Ascending aorta (tissue), 2 donors: ENCODE measurements around the gene SWAP70. TPM values are rescaled to one million over a fixed set of nuclear protein-coding genes. Genes with fewer than 3 reads are reported as not detected.

Experiments used
- DNase-seq, 2 donors: peaks; one replicate each; pipeline ENCODE4 v3.0.0-alpha.2; 2019; ENCODE audit warnings: low spot score in 2 of 2
- H3K27ac ChIP-seq, 2 donors: fragments of 200-600 bp; sonication (generic); one replicate each; pipeline ENCODE4 v1.5.1; 2016 to 2017; ENCODE audit warnings: mild to moderate bottlenecking in 1 of 2
- H3K27me3 ChIP-seq: fragments of 200-600 bp; sonication (generic); one replicate; pipeline ENCODE4 v1.5.1; 2017
- H3K36me3 ChIP-seq, 2 donors: fragments of 200-600 bp; sonication (generic); one replicate each; pipeline ENCODE4 v1.5.1; 2016
- H3K4me1 ChIP-seq, 2 donors: fragments of 200-600 bp; sonication (generic); one replicate each; pipeline ENCODE4 v1.5.1; 2016 to 2017; ENCODE audit warnings: mild to moderate bottlenecking in 1 of 2
- H3K4me3 ChIP-seq, 2 donors: fragments of 200-600 bp; sonication (generic); one replicate each; pipeline ENCODE4 v1.5.1; 2016 to 2017; ENCODE audit warnings: mild to moderate bottlenecking in 1 of 2
- H3K9me3 ChIP-seq, 2 donors: fragments of 200-600 bp; sonication (generic); one replicate each; pipeline ENCODE4 v1.5.1; 2016
- intact Hi-C: fragments of 100-400 bp; cut with DNase I; formaldehyde crosslinking; loops from one replicate; pipeline ENCODE4 v1.15.1; 2023
- total RNA-seq: library from RNA; depleted of rRNA; stranded (reverse); fragments of >200 nt; gene quantifications from one replicate; pipeline ENCODE4 v1.1.0, GENCODE V29; 2016
- TF ChIP-seq, protein P1 (sequence below), 3 experiments: fragments of 200-600 bp in 2 of 3; fragments of 450-650 bp in 1 of 3; sonication (generic) in 2 of 3; IDR thresholded peaks; one replicate each; pipeline ENCODE4 v1.5.1; 2016 to 2019; ENCODE audit warnings: antibody characterized with exemption in 3 of 3, mild to moderate bottlenecking in 1 of 3, moderate library complexity in 1 of 3

The SWAP70 gene
- total RNA-seq, 1 donor from 2014 or later, result 40.1 TPM

DNA sequence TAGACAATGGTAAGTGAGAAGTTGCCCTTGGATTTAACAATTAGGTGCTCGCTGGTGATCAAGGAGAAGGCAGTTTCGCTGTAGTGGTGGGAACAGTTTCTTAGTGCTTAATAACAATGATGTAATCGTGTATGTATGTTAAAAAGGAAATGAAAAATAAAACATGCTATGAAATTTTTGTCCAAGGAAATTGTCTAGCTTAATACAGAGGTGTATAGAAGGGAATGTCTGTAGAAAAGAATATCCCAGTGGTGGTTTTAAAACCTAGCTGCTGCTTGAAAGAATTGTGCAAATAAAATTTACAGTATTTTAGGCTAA, 53.1 kb downstream of the SWAP70 start:
- Histone ChIP-seq H3K4me3 (peak overlapping the region in 1 of 2 donors; percentile 26), H3K9me3 (no peaks in the 10 kb centered on the region), H3K4me1 (peaks cover 3 to 57% of the 10 kb centered on the region in 2 donors), H3K27me3 (no peaks in the 10 kb centered on the region), H3K27ac (peak overlapping the region; percentile 56 to 76), H3K36me3 (peaks cover 0 to 10% of the 10 kb centered on the region in 2 donors)
- DNase-seq, result no peak
- TF ChIP-seq, protein P1, sequence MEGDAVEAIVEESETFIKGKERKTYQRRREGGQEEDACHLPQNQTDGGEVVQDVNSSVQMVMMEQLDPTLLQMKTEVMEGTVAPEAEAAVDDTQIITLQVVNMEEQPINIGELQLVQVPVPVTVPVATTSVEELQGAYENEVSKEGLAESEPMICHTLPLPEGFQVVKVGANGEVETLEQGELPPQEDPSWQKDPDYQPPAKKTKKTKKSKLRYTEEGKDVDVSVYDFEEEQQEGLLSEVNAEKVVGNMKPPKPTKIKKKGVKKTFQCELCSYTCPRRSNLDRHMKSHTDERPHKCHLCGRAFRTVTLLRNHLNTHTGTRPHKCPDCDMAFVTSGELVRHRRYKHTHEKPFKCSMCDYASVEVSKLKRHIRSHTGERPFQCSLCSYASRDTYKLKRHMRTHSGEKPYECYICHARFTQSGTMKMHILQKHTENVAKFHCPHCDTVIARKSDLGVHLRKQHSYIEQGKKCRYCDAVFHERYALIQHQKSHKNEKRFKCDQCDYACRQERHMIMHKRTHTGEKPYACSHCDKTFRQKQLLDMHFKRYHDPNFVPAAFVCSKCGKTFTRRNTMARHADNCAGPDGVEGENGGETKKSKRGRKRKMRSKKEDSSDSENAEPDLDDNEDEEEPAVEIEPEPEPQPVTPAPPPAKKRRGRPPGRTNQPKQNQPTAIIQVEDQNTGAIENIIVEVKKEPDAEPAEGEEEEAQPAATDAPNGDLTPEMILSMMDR (IDR thresholded peaks at IDR 0.05), result no peak
- intact Hi-C loops, result loop anchor here (2.0 kb wide), 1 partner anchor 54 kb away; no protein-coding TSS in a partner anchor

DNA sequence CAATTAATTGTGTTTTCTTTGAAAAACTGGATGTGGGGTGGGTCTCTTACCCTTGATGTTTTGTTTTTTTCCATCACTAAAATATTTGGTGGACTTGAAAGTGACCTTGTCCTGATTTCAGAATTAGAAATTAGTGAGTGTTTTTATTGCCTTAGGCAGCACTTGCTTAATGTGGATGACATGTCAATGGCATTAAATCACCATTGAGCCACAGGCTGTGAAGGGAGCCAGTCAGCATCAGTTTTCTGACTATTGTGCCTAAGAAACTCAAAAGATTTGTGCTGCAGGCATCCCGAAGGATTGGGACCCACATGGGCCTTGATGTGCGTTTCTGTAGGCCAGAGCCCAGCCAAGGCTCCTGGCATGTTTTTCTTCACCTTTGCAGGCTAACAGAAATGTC, 53.8 kb downstream of the SWAP70 start:
- intact Hi-C loops, result loop anchor here (2.0 kb wide), 1 partner anchor 55 kb away; no protein-coding TSS in a partner anchor
- H3K36me3 ChIP-seq, result peaks cover 0 to 10% of the 10 kb centered on the region in 2 donors
- no peak overlapping the region for H3K4me3 ChIP-seq
- DNase-seq, result no peak
- TF ChIP-seq, protein P1 (IDR thresholded peaks at IDR 0.05), result no peak
- H3K27me3 ChIP-seq, result no peaks in the 10 kb centered on the region
- H3K27ac ChIP-seq, result peak overlapping the region; percentile 56 to 76
- peaks cover 3 to 57% of the 10 kb centered on the region in 2 donors for H3K4me1 ChIP-seq
- H3K9me3 ChIP-seq, result no peaks in the 10 kb centered on the region

DNA sequence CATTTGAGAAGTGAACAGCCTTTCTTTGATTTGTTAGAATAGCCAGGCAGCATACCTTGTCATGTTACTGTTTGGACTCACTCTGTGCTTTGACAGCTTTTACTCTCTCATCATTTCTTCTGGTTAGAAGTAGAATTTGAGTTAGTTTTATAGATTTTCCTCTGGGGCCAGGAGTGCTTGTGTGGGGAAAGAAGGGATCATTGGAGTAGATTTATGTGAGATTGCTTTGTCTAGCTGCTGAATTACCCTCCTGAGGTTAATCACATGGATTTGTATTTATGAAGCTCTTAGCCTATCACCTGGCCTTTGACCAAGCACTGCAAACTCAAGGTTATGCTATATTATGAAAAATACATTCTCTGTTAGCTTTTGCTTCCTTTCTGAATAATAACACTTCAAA, 54.3 kb downstream of the SWAP70 start:
- TF ChIP-seq, protein P1 (IDR thresholded peaks at IDR 0.05), result no peak
- intact Hi-C loops, result no loop called here
- Histone ChIP-seq H3K4me3 (no peak overlapping the region), H3K4me1 (peaks cover 3 to 57% of the 10 kb centered on the region in 2 donors), H3K36me3 (peaks cover 0 to 10% of the 10 kb centered on the region in 2 donors), H3K27me3 (no peaks in the 10 kb centered on the region), H3K9me3 (no peaks in the 10 kb centered on the region), H3K27ac (peak overlapping the region; percentile 56 to 76)
- DNase-seq, result no peak

DNA sequence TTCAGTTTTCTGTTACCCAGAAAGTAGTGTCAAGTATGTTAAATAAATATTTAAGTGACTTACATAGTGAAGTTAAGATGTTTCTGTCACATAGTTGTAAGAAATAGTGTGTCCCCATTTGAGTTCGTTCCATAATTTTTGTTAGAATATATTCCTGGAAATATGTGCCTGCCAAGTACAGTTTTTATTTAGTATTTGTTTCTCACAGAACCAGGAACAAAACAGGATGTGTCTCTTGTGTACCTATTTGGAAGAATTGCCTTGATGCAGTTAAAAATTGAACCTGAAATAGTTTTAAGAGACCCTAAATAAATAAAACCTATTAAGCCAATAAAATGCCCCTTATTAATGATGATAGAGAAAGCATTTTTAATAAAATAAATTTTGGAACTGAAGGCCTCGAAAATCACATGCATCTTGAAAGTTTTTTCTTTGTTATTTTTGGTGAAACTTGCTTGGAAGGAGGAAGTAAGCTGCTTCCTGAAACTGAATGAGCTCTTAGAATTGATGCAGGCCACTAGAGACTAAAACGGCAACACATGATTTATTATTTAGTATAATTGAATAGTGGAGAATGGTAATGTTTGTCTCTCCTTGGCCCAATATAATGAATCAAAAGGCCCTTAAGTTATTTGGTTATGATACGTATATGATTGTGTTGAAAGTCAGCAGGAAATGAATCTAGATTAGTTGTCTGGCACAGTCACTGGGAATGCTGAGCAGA, 55.9 kb downstream of the SWAP70 start:
- H3K9me3 ChIP-seq, result no peaks in the 10 kb centered on the region
- H3K4me1 ChIP-seq, result peaks cover 3 to 48% of the 10 kb centered on the region in 2 donors
- peaks cover 0 to 6% of the 10 kb centered on the region in 2 donors for H3K36me3 ChIP-seq
- no peak for DNase-seq
- intact Hi-C loops, result no loop called here
- no peak overlapping the region for H3K4me3 ChIP-seq
- H3K27ac ChIP-seq, result peak overlapping the region; percentile 56 to 76
- no peaks in the 10 kb centered on the region for H3K27me3 ChIP-seq
- TF ChIP-seq, protein P1 (IDR thresholded peaks at IDR 0.05), result no peak

- Histone ChIP-seq H3K4me3 (no peak overlapping the region), H3K9me3 (no peaks in the 10 kb centered on the region), H3K4me1 (peaks cover 3 to 43% of the 10 kb centered on the region in 2 donors), H3K27ac (peak overlapping the region; percentile 43 to 76), H3K27me3 (no peaks in the 10 kb centered on the region), H3K36me3 (peaks cover 0 to 10% of the 10 kb centered on the region in 2 donors)
- intact Hi-C loops, result no loop called here
- no peak for DNase-seq
- TF ChIP-seq, protein P1 (IDR thresholded peaks at IDR 0.05), result no peak
Measured at GRCh38 chr11:9720290-9720630, 56.4 kb downstream of the SWAP70 start.
